ENCODE results near the gene CATSPERZ. TPM values are rescaled to one million over a fixed set of nuclear protein-coding genes. Genes with fewer than 3 reads are reported as not detected.

The CATSPERZ gene
- total RNA-seq, 4 donors from 2014 or later: 0.80 TPM; not detected in 3

- Histone ChIP-seq H3K4me3 (no peak overlapping the region), H3K27me3 (no peaks in the 10 kb centered on the region), H3K9me3 (no peaks in the 10 kb centered on the region), H3K27ac (replicated peaks in 1 of 4) (no peak overlapping the region), H3K36me3 (peaks cover 45 to 98% (median 95%) of the 10 kb centered on the region in 4 donors), H3K4me1 (peaks cover 0 to 4% (median 2%) of the 10 kb centered on the region in 4 donors)
- TF ChIP-seq CTCF (IDR thresholded peaks at IDR 0.05): no peak
- no peak for TF ChIP-seq POLR2AphosphoS5 (IDR thresholded peaks at IDR 0.05)
- TF ChIP-seq EP300 (IDR thresholded peaks at IDR 0.05): no peak
- TF ChIP-seq POLR2A (IDR thresholded peaks at IDR 0.05; ENCODE audit: low read depth): no peak
- intact Hi-C loops (cut with DNase I): no loop called here
- DNase-seq (ENCODE audit: extremely low spot score): no peak
- WGBS: 90% methylated on average over 4 of the region's 4 CpGs
Observed at GRCh38 chr11:64259533-64260067, 40.6 kb upstream of the CATSPERZ start.

GRCh38 chr11:64260147-64260708, 39.9 kb upstream of the CATSPERZ start:
- Histone ChIP-seq H3K27ac (replicated peaks in 1 of 4) (no peak overlapping the region), H3K4me3 (no peak overlapping the region), H3K36me3 (peaks cover 47 to 98% (median 95%) of the 10 kb centered on the region in 4 donors), H3K27me3 (no peaks in the 10 kb centered on the region), H3K9me3 (no peaks in the 10 kb centered on the region), H3K4me1 (peaks cover 0 to 4% (median 2%) of the 10 kb centered on the region in 4 donors)
- DNase-seq (ENCODE audit: extremely low spot score): no peak
- no peak for TF ChIP-seq POLR2AphosphoS5 (IDR thresholded peaks at IDR 0.05)
- TF ChIP-seq CTCF (IDR thresholded peaks at IDR 0.05): no peak
- TF ChIP-seq POLR2A (IDR thresholded peaks at IDR 0.05; ENCODE audit: low read depth): no peak
- TF ChIP-seq EP300 (IDR thresholded peaks at IDR 0.05): no peak
- intact Hi-C loops (cut with DNase I): no loop called here
- WGBS: 98% methylated on average over 5 of the region's 6 CpGs

- H3K4me1 ChIP-seq: no peaks in the 10 kb centered on the region
- DNase-seq (ENCODE audit: extremely low spot score): no peak
- H3K27ac ChIP-seq (replicated peaks in 1 of 4): no peak overlapping the region
- TF ChIP-seq POLR2A (IDR thresholded peaks at IDR 0.05; ENCODE audit: low read depth) (no peak), CTCF (IDR thresholded peaks at IDR 0.05) (no peak)
- no peak overlapping the region for H3K4me3 ChIP-seq
- 94% methylated on average over 6 of the region's 18 CpGs for WGBS
- H3K9me3 ChIP-seq: no peaks in the 10 kb centered on the region
- H3K36me3 ChIP-seq: peaks cover 33 to 98% (median 95%) of the 10 kb centered on the region in 4 donors
- H3K27me3 ChIP-seq: no peaks in the 10 kb centered on the region
- intact Hi-C loops (cut with DNase I): no loop called here
Observed at GRCh38 chr11:64261556-64262080, 38.5 kb upstream of the CATSPERZ start.

GRCh38 chr11:64262271-64263002, 37.7 kb upstream of the CATSPERZ start:
- Histone ChIP-seq H3K27ac (replicated peaks in 1 of 4) (no peak overlapping the region), H3K36me3 (peaks cover 32 to 97% (median 94%) of the 10 kb centered on the region in 4 donors), H3K4me3 (no peak overlapping the region), H3K9me3 (no peaks in the 10 kb centered on the region), H3K4me1 (peaks cover 5 to 6% (median 6%) of the 10 kb centered on the region in 4 donors), H3K27me3 (no peaks in the 10 kb centered on the region)
- intact Hi-C loops (cut with DNase I): no loop called here
- DNase-seq (ENCODE audit: extremely low spot score): no peak
- WGBS: 92% methylated on average over 8 of the region's 42 CpGs
- no peak for TF ChIP-seq CTCF (IDR thresholded peaks at IDR 0.05)
- no peak for TF ChIP-seq POLR2A (IDR thresholded peaks at IDR 0.05; ENCODE audit: low read depth)
- no peak for TF ChIP-seq EP300 (IDR thresholded peaks at IDR 0.05)
- TF ChIP-seq POLR2AphosphoS5 (IDR thresholded peaks at IDR 0.05): no peak

Data from esophagus muscularis mucosa (tissue), 4 donors.